ENCODE results near the gene METRN. TPM values are rescaled to one million over a fixed set of nuclear protein-coding genes. Genes with fewer than 3 reads are reported as not detected.
A peak's percentile ranks its signal among the peaks of the same experiment; 100 is the strongest.

METRN gene
- total and polyA plus RNA-seq, 7 experiments from 2014 or later: 3.7 to 5.1 (median 4.8) TPM

DNA sequence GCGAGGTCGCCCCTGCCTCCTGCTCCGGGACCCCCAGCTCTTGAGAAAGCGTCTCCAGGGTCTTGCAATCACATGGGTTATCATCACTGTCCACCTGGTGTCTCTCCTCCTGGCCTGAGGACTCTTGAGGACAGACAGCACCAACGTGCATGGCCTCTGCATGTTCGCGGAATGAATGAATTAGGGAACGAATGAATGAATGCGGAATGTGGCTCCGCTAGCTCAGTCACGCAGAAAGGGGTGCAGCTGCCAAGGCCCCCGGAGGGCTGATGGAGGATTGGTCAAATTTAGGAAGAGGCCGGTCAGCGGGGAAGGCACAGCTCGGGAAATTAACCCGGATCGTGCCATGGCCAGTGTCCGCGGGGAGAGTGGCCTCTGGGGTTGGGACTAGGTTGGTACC is 12.6 kb upstream of the METRN start:
- no peak overlapping the region for H3K27ac ChIP-seq (ENCODE audit: low read depth, low read length)
- H3K36me3 Mint-ChIP-seq: no peaks in the 10 kb centered on the region
- no peaks in the 10 kb centered on the region for H3K9me3 Mint-ChIP-seq
- no peak overlapping the region for H3K4me3 ChIP-seq (ENCODE audit: low read length)
- ChIA-PET POLR2A (interaction anchor here (1.3 kb wide), 1 partner anchor 22 kb away, joined by 3 read pairs; the partner anchor contains the start of gene STUB1), CTCF (interaction anchor here (1.4 to 2.0 kb wide), 2 partner anchors 8 to 10 kb away, joined by 5 read pairs; no protein-coding TSS in a partner anchor)
- H3K27ac Mint-ChIP-seq: peak overlapping the region in 1 of 9 donors; percentile 59
- H3K36me3 ChIP-seq (ENCODE audit: control insufficient read depth in 2 of 3, insufficient read depth in 3 of 3, low read length in 3 of 3): no peaks in the 10 kb centered on the region
- H3K4me1 ChIP-seq (ENCODE audit: control insufficient read depth in 2 of 2, insufficient read depth in 2 of 2, low read length in 2 of 2): peaks cover 14 to 18% of the 10 kb centered on the region in 2 donors
- peaks cover 0 to 11% (median 4%) of the 10 kb centered on the region in 7 donors for H3K4me1 Mint-ChIP-seq
- peaks cover 10 to 50% (median 12%) of the 10 kb centered on the region in 5 donors for H3K27me3 Mint-ChIP-seq
- H3K27me3 ChIP-seq (ENCODE audit: control insufficient read depth in 2 of 2, insufficient read depth in 2 of 2, low read length in 2 of 2): peaks cover 0 to 22% of the 10 kb centered on the region in 2 donors
- H3K4me3 Mint-ChIP-seq: peak overlapping the region in 3 of 10 donors; percentile 29 to 81 (median 38)
- H3K9me3 ChIP-seq (ENCODE audit: control insufficient read depth in 2 of 3, low read length in 3 of 3): no peaks in the 10 kb centered on the region
- no peak for ATAC-seq
- DNase-seq: no peak
- intact Hi-C loops (cut with micrococcal nuclease): loop anchor here in 1 of 2 donors (5.0 kb wide), 1 partner anchor 485 kb away; no protein-coding TSS in a partner anchor

DNA sequence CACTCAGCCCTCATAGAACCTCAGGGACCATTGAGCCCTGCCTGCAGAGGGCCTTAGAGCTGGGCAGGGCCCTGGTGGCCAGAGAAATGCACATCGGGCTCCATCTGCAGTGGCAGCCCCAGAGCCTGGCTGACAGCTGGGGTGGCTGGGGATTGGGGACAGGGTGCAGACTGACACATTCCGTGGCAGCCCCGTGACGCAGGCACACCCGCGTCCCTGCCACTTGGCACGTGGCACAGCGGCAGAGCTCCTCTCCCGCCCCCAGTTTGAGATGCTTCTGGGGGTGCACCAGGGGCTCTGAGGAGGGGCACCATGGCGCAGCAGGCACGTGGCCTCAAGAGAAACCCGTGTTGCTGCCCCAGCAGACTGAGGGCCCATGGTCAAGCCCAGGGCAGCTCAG is 11.5 kb upstream of the METRN start:
- Mint-ChIP-seq H3K4me1 (peaks cover 0 to 11% (median 4%) of the 10 kb centered on the region in 7 donors), H3K27me3 (peaks cover 18 to 58% (median 22%) of the 10 kb centered on the region in 5 donors), H3K36me3 (no peaks in the 10 kb centered on the region), H3K4me3 (no peak overlapping the region), H3K9me3 (peaks cover 0 to 2% (median 0%) of the 10 kb centered on the region in 11 donors), H3K27ac (no peak overlapping the region)
- Histone ChIP-seq H3K27me3 (ENCODE audit: control insufficient read depth in 2 of 2, insufficient read depth in 2 of 2, low read length in 2 of 2) (peaks cover 4 to 22% of the 10 kb centered on the region in 2 donors), H3K4me3 (ENCODE audit: low read length) (no peak overlapping the region), H3K9me3 (ENCODE audit: control insufficient read depth in 2 of 3, low read length in 3 of 3) (no peaks in the 10 kb centered on the region), H3K36me3 (ENCODE audit: control insufficient read depth in 2 of 3, insufficient read depth in 3 of 3, low read length in 3 of 3) (no peaks in the 10 kb centered on the region), H3K27ac (ENCODE audit: low read depth, low read length) (no peak overlapping the region), H3K4me1 (ENCODE audit: control insufficient read depth in 2 of 2, insufficient read depth in 2 of 2, low read length in 2 of 2) (peaks cover 14 to 18% of the 10 kb centered on the region in 2 donors)
- intact Hi-C loops (cut with micrococcal nuclease): loop anchor here in 1 of 2 donors (5.0 kb wide), 1 partner anchor 484 kb away; no protein-coding TSS in a partner anchor
- ChIA-PET CTCF (interaction anchor here (0.6 to 2.0 kb wide), 2 partner anchors 7 to 41 kb away, joined by 4 to 5 read pairs; no protein-coding TSS in a partner anchor), POLR2A (no interaction called here)
- ATAC-seq (no peak), DNase-seq (no peak)

DNA sequence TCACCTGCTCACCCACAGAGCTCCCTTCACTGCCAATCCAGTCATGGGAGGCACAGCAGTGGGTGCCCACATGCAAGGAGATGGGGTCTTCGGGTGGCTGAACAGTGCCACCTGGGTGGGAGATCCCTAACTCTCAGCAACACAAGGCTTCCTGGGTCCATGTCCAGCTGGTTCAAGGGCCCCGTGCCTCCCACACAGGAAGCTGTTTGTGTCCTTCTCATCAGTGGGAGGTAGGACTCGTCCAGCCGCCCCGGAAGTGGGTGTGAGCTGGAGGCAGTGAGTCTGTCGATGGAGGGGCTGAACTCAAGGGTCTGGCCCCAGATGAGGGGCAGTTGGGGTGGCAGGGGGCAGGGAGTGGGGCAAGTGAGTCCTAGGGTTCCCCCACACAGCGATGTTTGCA is 10.9 kb upstream of the METRN start:
- ATAC-seq (no peak), DNase-seq (no peak)
- Histone ChIP-seq H3K27ac (ENCODE audit: low read depth, low read length) (no peak overlapping the region), H3K9me3 (ENCODE audit: control insufficient read depth in 2 of 3, low read length in 3 of 3) (no peaks in the 10 kb centered on the region), H3K4me3 (ENCODE audit: low read length) (no peak overlapping the region), H3K4me1 (ENCODE audit: control insufficient read depth in 2 of 2, insufficient read depth in 2 of 2, low read length in 2 of 2) (peaks cover 14 to 16% of the 10 kb centered on the region in 2 donors), H3K27me3 (ENCODE audit: control insufficient read depth in 2 of 2, insufficient read depth in 2 of 2, low read length in 2 of 2) (peaks cover 4 to 22% of the 10 kb centered on the region in 2 donors), H3K36me3 (ENCODE audit: control insufficient read depth in 2 of 3, insufficient read depth in 3 of 3, low read length in 3 of 3) (no peaks in the 10 kb centered on the region)
- Mint-ChIP-seq H3K4me3 (peak overlapping the region in 1 of 10 donors; percentile 38), H3K4me1 (peaks cover 0 to 11% (median 4%) of the 10 kb centered on the region in 7 donors), H3K9me3 (peaks cover 0 to 2% (median 0%) of the 10 kb centered on the region in 11 donors), H3K36me3 (no peaks in the 10 kb centered on the region), H3K27ac (no peak overlapping the region), H3K27me3 (peaks cover 23 to 63% (median 27%) of the 10 kb centered on the region in 5 donors)
- ChIA-PET CTCF (no interaction called here), POLR2A (interaction anchor here (1.1 kb wide), 1 partner anchor 8 kb away, joined by 5 read pairs; no protein-coding TSS in a partner anchor)
- intact Hi-C loops (cut with micrococcal nuclease): loop anchor here in 1 of 2 donors (5.0 kb wide), 1 partner anchor 483 kb away; no protein-coding TSS in a partner anchor

DNA sequence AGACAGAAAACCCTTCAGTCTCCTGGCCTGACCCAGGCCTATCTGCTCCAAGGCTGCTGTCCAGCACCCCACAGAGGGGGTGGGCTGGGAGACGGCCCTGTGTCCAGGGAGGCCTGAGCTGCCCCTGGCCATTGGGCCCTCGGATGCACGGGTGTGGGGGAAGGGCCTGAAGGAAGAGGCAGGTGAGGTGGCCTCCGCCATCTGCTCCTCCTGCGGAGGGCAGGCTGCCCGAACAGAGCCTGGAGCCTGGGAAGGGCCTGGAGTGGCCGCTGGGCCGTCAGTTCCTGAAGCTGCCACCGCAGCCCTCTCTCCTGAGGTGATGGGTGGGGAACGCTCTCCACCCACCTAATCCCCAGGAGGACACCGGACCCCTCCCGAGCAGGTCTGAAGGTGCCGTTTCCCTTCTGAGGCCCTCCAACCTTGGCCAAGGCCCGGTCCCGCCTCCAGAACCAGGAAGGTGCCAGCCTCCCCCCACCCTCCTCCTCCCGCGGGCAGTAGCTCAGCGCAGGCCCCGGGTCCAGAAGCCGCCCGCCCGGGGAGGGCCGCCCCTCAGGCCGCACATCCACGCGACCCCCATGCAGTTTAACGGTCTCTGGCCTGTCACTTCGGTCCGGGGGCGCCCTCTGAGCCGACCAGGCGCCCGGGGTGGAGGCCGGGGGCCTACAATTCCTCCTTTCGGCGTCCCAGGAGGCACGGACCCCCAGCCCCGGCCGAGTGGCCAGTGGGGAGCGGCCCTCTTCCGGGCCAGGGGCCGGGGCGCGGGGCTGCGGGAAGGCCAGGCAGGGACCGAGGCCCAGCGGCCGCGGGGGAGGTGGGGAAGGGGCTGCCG is 10.2 kb upstream of the METRN start:
- no peak overlapping the region for H3K4me3 Mint-ChIP-seq
- POLR2A ChIA-PET: interaction anchor here (1.1 kb wide), 1 partner anchor 9 kb away, joined by 5 read pairs; no protein-coding TSS in a partner anchor
- DNase-seq (no peak), ATAC-seq (no peak)
- H3K36me3 ChIP-seq (ENCODE audit: control insufficient read depth in 2 of 3, insufficient read depth in 3 of 3, low read length in 3 of 3): no peaks in the 10 kb centered on the region
- CTCF ChIA-PET: no interaction called here
- H3K27me3 Mint-ChIP-seq: peaks cover 23 to 67% (median 28%) of the 10 kb centered on the region in 5 donors
- intact Hi-C loops (cut with micrococcal nuclease): loop anchor here in 1 of 2 donors (5.0 kb wide), 1 partner anchor 483 kb away; no protein-coding TSS in a partner anchor
- H3K27ac Mint-ChIP-seq: no peak overlapping the region
- peaks cover 8 to 14% of the 10 kb centered on the region in 2 donors for H3K4me1 ChIP-seq (ENCODE audit: control insufficient read depth in 2 of 2, insufficient read depth in 2 of 2, low read length in 2 of 2)
- H3K36me3 Mint-ChIP-seq: no peaks in the 10 kb centered on the region
- H3K27ac ChIP-seq (ENCODE audit: low read depth, low read length): no peak overlapping the region
- H3K27me3 ChIP-seq (ENCODE audit: control insufficient read depth in 2 of 2, insufficient read depth in 2 of 2, low read length in 2 of 2): peaks cover 4 to 22% of the 10 kb centered on the region in 2 donors
- H3K9me3 Mint-ChIP-seq: peaks cover 0 to 2% (median 0%) of the 10 kb centered on the region in 11 donors
- no peaks in the 10 kb centered on the region for H3K9me3 ChIP-seq (ENCODE audit: control insufficient read depth in 2 of 3, low read length in 3 of 3)
- no peak overlapping the region for H3K4me3 ChIP-seq (ENCODE audit: low read length)
- H3K4me1 Mint-ChIP-seq: peaks cover 0 to 7% (median 1%) of the 10 kb centered on the region in 7 donors

DNA sequence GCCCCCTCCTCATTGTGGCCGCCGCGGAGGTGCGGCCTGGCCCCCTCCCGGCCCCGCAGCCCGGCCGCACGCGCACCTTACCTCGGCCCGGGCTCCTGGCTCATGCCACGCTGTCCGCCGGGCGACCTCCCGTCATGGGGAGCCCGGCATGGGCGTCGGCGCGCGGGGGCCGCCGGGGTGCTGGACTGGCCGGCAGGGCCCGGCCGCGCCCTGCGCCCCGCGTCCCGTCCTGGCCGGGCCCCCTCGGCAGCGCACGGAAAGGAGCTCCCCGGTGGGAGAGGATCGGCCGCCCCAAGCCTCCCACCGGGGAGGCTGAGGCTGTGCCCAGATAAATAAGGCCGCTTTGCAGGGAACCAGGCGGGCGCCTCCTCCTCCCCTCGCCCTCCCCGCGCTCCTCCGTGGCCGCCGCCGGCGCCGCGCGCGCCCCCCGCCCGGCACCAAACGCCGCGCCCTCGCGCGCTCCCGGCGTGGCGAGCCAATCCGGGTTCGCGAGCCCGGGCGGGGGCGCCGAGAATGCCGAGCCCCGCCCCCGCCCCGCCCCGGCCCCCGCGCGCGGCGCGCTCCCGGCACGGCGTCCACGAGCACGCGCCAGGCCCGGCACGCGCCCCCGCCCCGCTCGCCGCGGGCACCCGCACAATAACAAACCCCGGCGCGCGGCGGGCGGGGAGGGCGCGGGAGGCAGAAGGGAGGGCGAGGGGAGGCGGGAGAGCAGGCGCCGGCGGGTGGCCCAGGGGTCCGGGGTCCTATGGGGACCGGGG is 9.3 kb upstream of the METRN start, which contains the start of gene FBXL16:
Gene FBXL16 (minus strand): TSS at position 371 of the 758 bp plus-strand sequence. CDS start 8,396 bp downstream, outside the sequence.
- intact Hi-C loops (cut with micrococcal nuclease): no loop called here
- Mint-ChIP-seq H3K4me1 (peaks cover 0 to 4% (median 1%) of the 10 kb centered on the region in 7 donors), H3K9me3 (peaks cover 0 to 2% (median 0%) of the 10 kb centered on the region in 11 donors), H3K27ac (no peak within 1 kb of the TSS), H3K27me3 (peaks cover 23 to 64% (median 28%) of the 10 kb centered on the region in 5 donors), H3K4me3 (peak within 1 kb of the TSS in 7 of 10 donors; percentile 21 to 72 (median 38)), H3K36me3 (no peaks in the 10 kb centered on the region)
- Histone ChIP-seq H3K27me3 (ENCODE audit: control insufficient read depth in 2 of 2, insufficient read depth in 2 of 2, low read length in 2 of 2) (peaks cover 4 to 22% of the 10 kb centered on the region in 2 donors), H3K4me1 (ENCODE audit: control insufficient read depth in 2 of 2, insufficient read depth in 2 of 2, low read length in 2 of 2) (peaks cover 0 to 8% of the 10 kb centered on the region in 2 donors), H3K9me3 (ENCODE audit: control insufficient read depth in 2 of 3, low read length in 3 of 3) (no peaks in the 10 kb centered on the region), H3K36me3 (ENCODE audit: control insufficient read depth in 2 of 3, insufficient read depth in 3 of 3, low read length in 3 of 3) (no peaks in the 10 kb centered on the region), H3K27ac (ENCODE audit: low read depth, low read length) (no peak within 1 kb of the TSS), H3K4me3 (ENCODE audit: low read length) (no peak within 1 kb of the TSS)
- CTCF ChIA-PET: no interaction called here
- ATAC-seq (peak; percentile 28), DNase-seq (no peak)
- POLR2A ChIA-PET: no interaction called here

Measured in naive thymus-derived CD4-positive, alpha-beta T cell (primary cell).